HCT116 (cell line): ENCODE results near the gene ACSL4. TPM values are rescaled to one million over a fixed set of nuclear protein-coding genes. Genes with fewer than 3 reads are reported as not detected.

ENCODE experiments used
- ATAC-seq: fragments of 200-7000 bp; cut with Tn5 transposase; 2 replicates; pipeline ENCODE4 v1.9.1; 2020; ENCODE audit warnings: mild to moderate bottlenecking, moderate library complexity
- BruUV-seq: library from RNA; stranded (reverse); fragments of 400-500 nt; replicated peaks from 2 replicates; lab custom pipeline; 2021; lab: Mats Ljungman, UMichigan
- CTCF ChIA-PET: fragments of 300-600 bp; sonication (Branson Sonifier 250); formaldehyde crosslinking; loops from one replicate; lab custom pipeline; 2021; ENCODE audit warnings: antibody characterized with exemption; lab: Charles Lee
- POLR2A ChIA-PET: fragments of 300-600, 350-600 bp; sonication (Branson Sonifier 250); formaldehyde crosslinking; loops from one replicate; lab custom pipeline; 2021; ENCODE audit warnings: antibody characterized with exemption; lab: Charles Lee
- RAD21 ChIA-PET, 2 experiments: fragments of 300-600 bp; sonication (Branson Sonifier 250); formaldehyde crosslinking; loops; one replicate each; lab custom pipeline; 2023; ENCODE audit warnings: low total read pairs in 2 of 2; ENCODE audit not compliant: uncharacterized antibody in 2 of 2, unreplicated experiment in 2 of 2, low non-redundant PET in 1 of 2; lab: Charles Lee
- DNase-seq: peaks from one replicate; pipeline ENCODE4 v3.0.0-alpha.2; 2010; ENCODE audit warnings: low read depth, low spot score
- H2AFZ ChIP-seq: fragments of 200-600 bp; shearing (Covaris generic), sonication (generic); 2 replicates; pipeline ENCODE4 v1.6.1; 2017; ENCODE audit warnings: low read depth, mixed run types, mixed read lengths, antibody characterized with exemption, low read length; ENCODE audit not compliant: poor library complexity, severe bottlenecking
- H3K27ac ChIP-seq: 2 replicates; pipeline ENCODE4 v1.5.1; 2012; ENCODE audit warnings: low read depth, low read length
- H3K27me3 ChIP-seq: fragments of 200-600 bp; sonication (generic); 2 replicates; pipeline ENCODE4 v1.6.1; 2016; ENCODE audit warnings: mixed run types, low read length, mixed read lengths; ENCODE audit not compliant: insufficient read depth
- H3K36me3 ChIP-seq, 2 experiments: fragments of 200-500 bp in 1 of 2; fragments of 200-600 bp in 1 of 2; sonication (Bioruptor generic) in 1 of 2; sonication (generic) in 1 of 2; 2 replicates each; pipeline versions ENCODE4 v1.5.1 to v1.6.1; 2014 to 2016; ENCODE audit warnings: low read length in 2 of 2, inconsistent platforms in 1 of 2, mixed read lengths in 1 of 2, mixed run types in 1 of 2; ENCODE audit not compliant: insufficient read depth in 2 of 2, control insufficient read depth in 1 of 2
- H3K4me1 ChIP-seq, 2 experiments: fragments of 200-600 bp in 1 of 2; sonication (generic) in 1 of 2; 2 replicates each; pipeline versions ENCODE4 v1.5.1 to v1.6.1; 2012 to 2017; ENCODE audit warnings: low read length in 2 of 2, inconsistent platforms in 1 of 2, mild to moderate bottlenecking in 1 of 2, mixed read lengths in 1 of 2, mixed run types in 1 of 2, moderate library complexity in 1 of 2; ENCODE audit not compliant: insufficient read depth in 2 of 2, control insufficient read depth in 1 of 2
- H3K4me2 ChIP-seq: fragments of 200-600 bp; sonication (generic); 2 replicates; pipeline ENCODE4 v1.6.1; 2017; ENCODE audit warnings: mixed run types, low read length, mixed read lengths
- H3K4me3 ChIP-seq, 2 experiments: fragments of 200-600 bp in 1 of 2; sonication (generic) in 1 of 2; replicated peaks in 1 of 2; 2 replicates each; pipeline ENCODE4 v1.5.1; 2011 to 2016; ENCODE audit warnings: low read length in 2 of 2, control low read depth in 1 of 2, low read depth in 1 of 2, mild to moderate bottlenecking in 1 of 2, mixed read lengths in 1 of 2, mixed run types in 1 of 2
- H3K79me2 ChIP-seq: fragments of 200-600 bp; sonication (generic); 2 replicates; pipeline ENCODE4 v1.6.1; 2017; ENCODE audit warnings: mild to moderate bottlenecking, mixed run types, low read length, moderate library complexity, mixed read lengths; ENCODE audit not compliant: insufficient read depth
- H3K9ac ChIP-seq: fragments of 200-600 bp; sonication (generic); 2 replicates; pipeline ENCODE4 v1.6.1; 2016; ENCODE audit warnings: low read length, mixed read lengths
- H3K9me2 ChIP-seq: fragments of 200-600 bp; sonication (generic), shearing (Covaris generic); 2 replicates; pipeline ENCODE4 v1.6.1; 2017; ENCODE audit warnings: mixed run types, mild to moderate bottlenecking, moderate library complexity; ENCODE audit not compliant: insufficient read depth
- H3K9me3 ChIP-seq, 2 experiments: fragments of 200-500 bp in 1 of 2; fragments of 200-600 bp in 1 of 2; sonication (Bioruptor generic) in 1 of 2; sonication (generic) in 1 of 2; 2 replicates each; pipeline ENCODE4 v1.6.1; 2014 to 2017; ENCODE audit warnings: low read length in 2 of 2, mixed read lengths in 2 of 2, inconsistent platforms in 1 of 2, low read depth in 1 of 2, mild to moderate bottlenecking in 1 of 2, mixed run types in 1 of 2, moderate library complexity in 1 of 2; ENCODE audit not compliant: control insufficient read depth in 1 of 2, insufficient read depth in 1 of 2
- H4K20me1 ChIP-seq: fragments of 200-600 bp; sonication (generic), shearing (Covaris generic); 2 replicates; pipeline ENCODE4 v1.6.1; 2017; ENCODE audit warnings: mixed run types, mild to moderate bottlenecking, moderate library complexity; ENCODE audit not compliant: insufficient read depth
- CTCF ChIP-seq, 3 experiments: fragments of 200-600 bp in 1 of 3; sonication (generic) in 1 of 3; IDR thresholded peaks in 2 of 3; conservative IDR thresholded peaks in 1 of 3; 2 replicates each; pipeline ENCODE4 v1.5.1; 2012 to 2017; ENCODE audit warnings: low read depth in 2 of 3, low read length in 2 of 3, antibody characterized with exemption in 1 of 3, borderline replicate concordance in 1 of 3, control low read depth in 1 of 3, mild to moderate bottlenecking in 1 of 3, mixed read lengths in 1 of 3, mixed run types in 1 of 3, moderate library complexity in 1 of 3; ENCODE audit not compliant: insufficient read depth in 1 of 3
- EZH2 ChIP-seq: fragments of 200-600 bp; sonication (generic); IDR thresholded peaks from 2 replicates; pipeline ENCODE4 v1.6.1; 2017; ENCODE audit warnings: antibody characterized with exemption, mixed run types
- EZH2phosphoT487 ChIP-seq: fragments of 200-600 bp; IDR thresholded peaks from 2 replicates; pipeline ENCODE4 v1.6.1; 2018; ENCODE audit warnings: antibody characterized with exemption, borderline replicate concordance
- FOSL1 ChIP-seq: IDR thresholded peaks from 2 replicates; pipeline ENCODE4 v1.6.1; 2012; ENCODE audit warnings: low read depth
- POLR2A ChIP-seq: IDR thresholded peaks from 2 replicates; pipeline ENCODE4 v1.7.0; 2011; ENCODE audit warnings: borderline replicate concordance; ENCODE audit not compliant: insufficient read depth, insufficient read length; ENCODE audit errors: extremely low read depth
- RAD21 ChIP-seq: IDR thresholded peaks from 2 replicates; pipeline ENCODE4 v1.6.1; 2012; ENCODE audit warnings: low read depth, mild to moderate bottlenecking
- REST ChIP-seq: IDR thresholded peaks from 2 replicates; pipeline ENCODE4 v1.6.1; 2012; ENCODE audit warnings: low read depth
- TCF7L2 ChIP-seq: IDR thresholded peaks from 2 replicates; pipeline ENCODE4 v1.7.0; 2011; ENCODE audit warnings: borderline replicate concordance, inconsistent platforms; ENCODE audit not compliant: insufficient read depth, insufficient read length; ENCODE audit errors: extremely low read depth
- ZBTB33 ChIP-seq: IDR thresholded peaks from 2 replicates; pipeline ENCODE4 v1.6.1; 2011; ENCODE audit warnings: mild to moderate bottlenecking, low read length, moderate library complexity; ENCODE audit not compliant: insufficient replicate concordance; ENCODE audit errors: extremely low read depth
- ZFX ChIP-seq: fragments of 450-650 bp; IDR thresholded peaks from 2 replicates; pipeline ENCODE4 v1.6.1; 2017
- intact Hi-C: fragments of 100-400 bp; cut with micrococcal nuclease; formaldehyde crosslinking; loops from 2 replicates; pipeline ENCODE4 v1.10.0; 2022
- total RNA-seq: library from RNA; stranded (reverse); gene quantifications from one replicate; pipeline ENCODE4 v1.2.1, GENCODE V29; 2021; ENCODE audit not compliant: unreplicated experiment

Gene ACSL4
- total RNA-seq, 1 experiment from 2014 or later: 50.5 TPM

GRCh38 chrX:109760922-109761250, 27.8 kb upstream of the ACSL4 start:
- CTCF ChIA-PET: no interaction called here
- POLR2A ChIA-PET: no interaction called here
- H3K9ac ChIP-seq: no peak overlapping the region
- ATAC-seq (no peak), DNase-seq (no peak)
- no peaks in the 10 kb centered on the region for H3K9me2 ChIP-seq
- H3K9me3 ChIP-seq: no peaks in the 10 kb centered on the region
- H3K4me2 ChIP-seq: no peak overlapping the region
- no TSS peak for BruUV-seq
- intact Hi-C loops: no loop called here
- no peaks in the 10 kb centered on the region for H4K20me1 ChIP-seq
- H3K36me3 ChIP-seq: no peaks in the 10 kb centered on the region
- no peak overlapping the region for H3K27ac ChIP-seq
- no peaks in the 10 kb centered on the region for H3K27me3 ChIP-seq
- no peaks in the 10 kb centered on the region for H3K79me2 ChIP-seq
- H3K4me1 ChIP-seq: no peaks in the 10 kb centered on the region
- no peak overlapping the region for H3K4me3 ChIP-seq
- RAD21 ChIA-PET: no interaction called here
- no peak overlapping the region for H2AFZ ChIP-seq
- TF ChIP-seq POLR2A (no peak), TCF7L2 (no peak), REST (no peak), CTCF (IDR thresholded peaks at IDR 0.05 in 2 of 3, conservative IDR thresholded peaks at IDR 0.05 in 1 of 3; ENCODE audit: borderline replicate concordance in 1 of 3, insufficient read depth in 1 of 3, low read depth in 2 of 3, low read length in 2 of 3) (no peak), EZH2 (no peak), RAD21 (no peak), ZBTB33 (no peak), EZH2phosphoT487 (no peak), FOSL1 (no peak), ZFX (no peak)
